Astrocyte (in vitro differentiated cells and primary cell): ENCODE data around the gene NRG3. TPM values are rescaled to one million over a fixed set of nuclear protein-coding genes. Genes with fewer than 3 reads are reported as not detected.

ENCODE experiments used
- DNase-seq: peaks from one replicate; pipeline ENCODE4 v3.0.0-alpha.2; 2010; ENCODE audit warnings: low read depth
- FAIRE-seq: peaks from 2 replicates; lab custom pipeline; 2011; peaks lifted over from hg19 to GRCh38; lab: Jason Lieb, UNC
- H2AFZ ChIP-seq: 2 replicates; pipeline ENCODE4 v1.6.0; 2012; ENCODE audit warnings: low read depth, low read length, inconsistent platforms
- H3K27ac ChIP-seq: 2 replicates; pipeline ENCODE4 v1.5.1; 2011; ENCODE audit warnings: low read depth, low read length, inconsistent platforms
- H3K27me3 ChIP-seq: 2 replicates; pipeline ENCODE4 v1.6.0; 2011; ENCODE audit warnings: low read length, inconsistent platforms; ENCODE audit not compliant: insufficient read depth
- H3K36me3 ChIP-seq: 2 replicates; pipeline ENCODE4 v1.5.1; 2011; ENCODE audit warnings: low read length, inconsistent platforms; ENCODE audit not compliant: insufficient read depth
- H3K4me1 ChIP-seq: 2 replicates; pipeline ENCODE4 v1.5.1; 2011; ENCODE audit warnings: low read length, inconsistent platforms; ENCODE audit not compliant: insufficient read depth
- H3K4me2 ChIP-seq: 2 replicates; pipeline ENCODE4 v1.6.0; 2012; ENCODE audit warnings: low read length, inconsistent platforms
- H3K4me3 ChIP-seq: 2 replicates; pipeline ENCODE4 v1.5.1; 2011; ENCODE audit warnings: low read depth, mild to moderate bottlenecking, low read length, inconsistent platforms; ENCODE audit not compliant: insufficient read depth
- H3K79me2 ChIP-seq: 2 replicates; pipeline ENCODE4 v1.6.0; 2012; ENCODE audit warnings: mild to moderate bottlenecking, low read length, inconsistent platforms; ENCODE audit not compliant: insufficient read depth
- H3K9ac ChIP-seq: 2 replicates; pipeline ENCODE4 v1.6.0; 2012; ENCODE audit warnings: mild to moderate bottlenecking, low read length, inconsistent platforms
- H3K9me3 ChIP-seq: 2 replicates; pipeline ENCODE4 v1.5.1; 2012; ENCODE audit warnings: low read depth, mild to moderate bottlenecking, low read length, inconsistent platforms; ENCODE audit not compliant: insufficient read depth
- H4K20me1 ChIP-seq: 2 replicates; pipeline ENCODE4 v1.6.0; 2012; ENCODE audit warnings: low read length, inconsistent platforms; ENCODE audit not compliant: insufficient read depth
- H3K27ac Mint-ChIP-seq: one replicate; pipeline ENCODE4 v1.8.0; 2021; ENCODE audit warnings: mild to moderate bottlenecking, mixed read lengths; ENCODE audit not compliant: unreplicated experiment
- H3K27me3 Mint-ChIP-seq: one replicate; pipeline ENCODE4 v1.8.0; 2021; ENCODE audit warnings: low read depth, mixed read lengths; ENCODE audit not compliant: unreplicated experiment
- H3K36me3 Mint-ChIP-seq: one replicate; pipeline ENCODE4 v1.8.0; 2021; ENCODE audit warnings: low read depth, mixed read lengths; ENCODE audit not compliant: unreplicated experiment
- H3K4me1 Mint-ChIP-seq: one replicate; pipeline ENCODE4 v1.8.0; 2021; ENCODE audit warnings: low read depth, mixed read lengths; ENCODE audit not compliant: unreplicated experiment
- H3K4me3 Mint-ChIP-seq: one replicate; pipeline ENCODE4 v1.8.0; 2021; ENCODE audit warnings: mild to moderate bottlenecking, moderate library complexity, mixed read lengths; ENCODE audit not compliant: unreplicated experiment
- H3K9me3 Mint-ChIP-seq: one replicate; pipeline ENCODE4 v1.8.0; 2021; ENCODE audit warnings: mild to moderate bottlenecking, mixed read lengths; ENCODE audit not compliant: unreplicated experiment
- CTCF ChIP-seq: IDR thresholded peaks from 2 replicates; pipeline ENCODE4 v1.5.1; 2011; ENCODE audit warnings: low read depth, mild to moderate bottlenecking, inconsistent platforms, low read length, moderate library complexity; ENCODE audit not compliant: insufficient read depth
- EZH2 ChIP-seq: IDR thresholded peaks from 2 replicates; pipeline ENCODE4 v1.6.1; 2012; ENCODE audit warnings: mild to moderate bottlenecking, low read length, inconsistent platforms; ENCODE audit not compliant: insufficient read depth
- total RNA-seq: library from RNA; stranded (reverse); gene quantifications from 2 replicates; pipeline ENCODE4 v1.2.1, GENCODE V29; 2021

The NRG3 gene
- total RNA-seq, 1 donor from 2014 or later, result 2.1 TPM

GRCh38 chr10:81838950-81839349 is 36.0 kb upstream of the NRG3 start:
- no peak for DNase-seq
- Mint-ChIP-seq H3K27me3 (peaks cover 2% of the 10 kb centered on the region), H3K4me3 (no peak overlapping the region), H3K9me3 (no peaks in the 10 kb centered on the region), H3K36me3 (no peaks in the 10 kb centered on the region), H3K27ac (no peak overlapping the region), H3K4me1 (no peaks in the 10 kb centered on the region)
- Histone ChIP-seq H3K9ac (no peak overlapping the region), H3K79me2 (no peaks in the 10 kb centered on the region), H3K4me3 (no peak overlapping the region), H3K9me3 (no peaks in the 10 kb centered on the region), H3K4me2 (no peak overlapping the region), H2AFZ (no peak overlapping the region), H3K36me3 (no peaks in the 10 kb centered on the region), H4K20me1 (no peaks in the 10 kb centered on the region), H3K4me1 (no peaks in the 10 kb centered on the region), H3K27me3 (no peaks in the 10 kb centered on the region), H3K27ac (no peak overlapping the region)
- no peak for FAIRE-seq
- no peak for TF ChIP-seq CTCF
- no peak for TF ChIP-seq EZH2

GRCh38 chr10:81843042-81843441 is 32.0 kb upstream of the NRG3 start:
- Histone ChIP-seq H3K9me3 (no peaks in the 10 kb centered on the region), H3K4me3 (no peak overlapping the region), H3K79me2 (no peaks in the 10 kb centered on the region), H4K20me1 (no peaks in the 10 kb centered on the region), H3K4me2 (no peak overlapping the region), H3K9ac (no peak overlapping the region), H2AFZ (no peak overlapping the region), H3K27me3 (no peaks in the 10 kb centered on the region), H3K4me1 (no peaks in the 10 kb centered on the region), H3K36me3 (no peaks in the 10 kb centered on the region), H3K27ac (no peak overlapping the region)
- no peaks in the 10 kb centered on the region for H3K9me3 Mint-ChIP-seq
- no peaks in the 10 kb centered on the region for H3K36me3 Mint-ChIP-seq
- FAIRE-seq, result no peak
- peaks cover 5% of the 10 kb centered on the region for H3K4me1 Mint-ChIP-seq
- H3K27me3 Mint-ChIP-seq, result peaks cover 2% of the 10 kb centered on the region
- H3K4me3 Mint-ChIP-seq, result no peak overlapping the region
- TF ChIP-seq CTCF (no peak), EZH2 (no peak)
- no peak overlapping the region for H3K27ac Mint-ChIP-seq
- no peak for DNase-seq

GRCh38 chr10:81847675-81848074 is 27.3 kb upstream of the NRG3 start:
- no peak overlapping the region for H2AFZ ChIP-seq
- no peak overlapping the region for H3K4me2 ChIP-seq
- H4K20me1 ChIP-seq, result no peaks in the 10 kb centered on the region

More at GRCh38 chr10:81847675-81848074, 27.3 kb upstream of the NRG3 start:
- no peaks in the 10 kb centered on the region for H3K27me3 Mint-ChIP-seq
- no peaks in the 10 kb centered on the region for H3K36me3 Mint-ChIP-seq
- H3K9me3 ChIP-seq, result no peaks in the 10 kb centered on the region
- TF ChIP-seq EZH2 (no peak), CTCF (no peak)
- H3K79me2 ChIP-seq, result no peaks in the 10 kb centered on the region
- no peaks in the 10 kb centered on the region for H3K27me3 ChIP-seq
- FAIRE-seq (no peak), DNase-seq (no peak)
- no peaks in the 10 kb centered on the region for H3K4me1 ChIP-seq
- H3K36me3 ChIP-seq, result no peaks in the 10 kb centered on the region
- H3K9me3 Mint-ChIP-seq, result no peaks in the 10 kb centered on the region
- H3K27ac ChIP-seq, result no peak overlapping the region
- no peak overlapping the region for H3K9ac ChIP-seq
- no peak overlapping the region for H3K27ac Mint-ChIP-seq
- H3K4me1 Mint-ChIP-seq, result peaks cover 5% of the 10 kb centered on the region
- H3K4me3 ChIP-seq, result no peak overlapping the region
- H3K4me3 Mint-ChIP-seq, result no peak overlapping the region
